OCI-LY7 (cell line): ENCODE data around the gene ZNF276.

Experiments used
- CTCF ChIP-seq: fragments of 200-600 bp; sonication (generic); conservative IDR thresholded peaks from 2 replicates; pipeline ENCODE4 v1.5.1; 2014; ENCODE audit warnings: mild to moderate bottlenecking, antibody characterized with exemption, low read length, moderate library complexity, mixed read lengths
- EZH2phosphoT487 ChIP-seq: fragments of 200-600 bp; sonication (generic); IDR thresholded peaks from 2 replicates; pipeline ENCODE4 v1.6.1; 2018; ENCODE audit warnings: low read depth, borderline replicate concordance, mild to moderate bottlenecking, mixed run types, antibody characterized with exemption, low read length, moderate library complexity, mixed read lengths

DNA sequence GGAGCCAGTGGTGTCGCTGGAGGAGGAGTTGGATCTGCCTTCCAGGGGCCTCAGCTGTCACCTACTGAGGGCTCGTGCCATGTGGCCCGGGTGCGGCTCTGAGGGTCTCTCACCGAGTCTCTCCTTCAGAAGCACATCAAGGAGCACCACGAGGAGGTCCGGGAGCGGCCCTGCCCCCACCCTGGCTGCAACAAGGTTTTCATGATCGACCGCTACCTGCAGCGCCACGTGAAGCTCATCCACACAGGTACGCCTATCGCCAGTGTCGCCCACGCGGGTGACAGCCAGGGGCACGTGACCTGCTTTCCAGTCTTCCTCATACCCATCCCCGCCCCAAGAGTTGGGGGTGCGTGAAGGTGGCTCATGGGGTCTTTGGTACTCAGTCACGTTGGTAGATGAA lies 12.5 kb downstream of the ZNF276 start:
- TF ChIP-seq CTCF (no peak), EZH2phosphoT487 (no peak)
